Thymus (tissue), 11 donors: ENCODE data around the gene CALU. TPM values are rescaled to one million over a fixed set of nuclear protein-coding genes. Genes with fewer than 3 reads are reported as not detected.

Experiments used
- DNase-seq, 9 donors: peaks; one replicate each; pipeline ENCODE4 v3.0.0-alpha.2; 2013; ENCODE audit warnings: low spot score in 9 of 9, low read depth in 6 of 9, missing footprints in 1 of 9
- H3K27ac ChIP-seq, 2 donors: one replicate each; pipeline ENCODE4 v1.5.1; 2013; ENCODE audit warnings: control low read depth in 1 of 2, low read depth in 1 of 2, low read length in 1 of 2, mild to moderate bottlenecking in 1 of 2, moderate library complexity in 1 of 2
- H3K27me3 ChIP-seq, 2 donors: one replicate each; pipeline ENCODE4 v1.5.1; 2013; ENCODE audit warnings: low read length in 1 of 2; ENCODE audit not compliant: control insufficient read depth in 2 of 2, insufficient read depth in 1 of 2
- H3K36me3 ChIP-seq, 2 donors: one replicate each; pipeline ENCODE4 v1.5.1; 2013; ENCODE audit warnings: low read length in 1 of 2, mild to moderate bottlenecking in 1 of 2, moderate library complexity in 1 of 2; ENCODE audit not compliant: control insufficient read depth in 2 of 2, insufficient read depth in 2 of 2
- H3K4me1 ChIP-seq, 2 donors: one replicate each; pipeline ENCODE4 v1.5.1; 2013; ENCODE audit warnings: low read length in 2 of 2; ENCODE audit not compliant: control insufficient read depth in 2 of 2, insufficient read depth in 2 of 2
- H3K4me3 ChIP-seq, 2 donors: one replicate each; pipeline ENCODE4 v1.5.1; 2013; ENCODE audit warnings: low read length in 2 of 2, control low read depth in 1 of 2, mild to moderate bottlenecking in 1 of 2
- H3K9me3 ChIP-seq, 2 donors: one replicate each; pipeline ENCODE4 v1.5.1; 2013; ENCODE audit warnings: low read length in 1 of 2, mild to moderate bottlenecking in 1 of 2; ENCODE audit not compliant: control insufficient read depth in 2 of 2, insufficient read depth in 1 of 2
- WGBS: extraction: QIAGEN DNeasy Blood & Tissue Kit; methylation state at CpG from one replicate; pipeline ENCODE4 v1.1.7; 2013; 5-methylcytosine and 5-hydroxymethylcytosine counted together
- polyA plus RNA-seq: library from polyadenylated mRNA; stranded (reverse); fragments of 200-250 nt; gene quantifications from one replicate; pipeline ENCODE4 v1.2.3, GENCODE V29; 2013
- total RNA-seq: library from RNA; stranded (reverse); fragments of 120-200 nt; gene quantifications from one replicate; pipeline ENCODE4 v1.2.4, GENCODE V29; 2013
- donor health status: healthy.

Gene CALU
- total and polyA plus RNA-seq, 2 donors: 22.2 to 44.4 TPM

- Histone ChIP-seq H3K4me1 (peaks cover 10 to 23% of the 10 kb centered on the region in 2 donors), H3K9me3 (no peaks in the 10 kb centered on the region), H3K36me3 (peaks cover 0 to 4% of the 10 kb centered on the region in 2 donors), H3K27me3 (peaks cover 0 to 24% of the 10 kb centered on the region in 2 donors), H3K27ac (no peak overlapping the region), H3K4me3 (no peak overlapping the region)
- no peak for DNase-seq
- 97% methylated on average over 8 of the region's 8 CpGs for WGBS
These were observed 55.3 kb downstream of the CALU start for GRCh38 chr7:128794436-128794835.

- Histone ChIP-seq H3K27ac (no peak overlapping the region), H3K4me1 (peaks cover 10 to 23% of the 10 kb centered on the region in 2 donors), H3K4me3 (no peak overlapping the region), H3K27me3 (peaks cover 0 to 20% of the 10 kb centered on the region in 2 donors), H3K9me3 (no peaks in the 10 kb centered on the region), H3K36me3 (peaks cover 0 to 4% of the 10 kb centered on the region in 2 donors)
- no peak for DNase-seq
- 95% methylated on average over 4 of the region's 4 CpGs for WGBS
These were observed 56.0 kb downstream of the CALU start for GRCh38 chr7:128795129-128795528.

GRCh38 chr7:128796327-128796726 lies 57.2 kb downstream of the CALU start:
- no peak for DNase-seq
- WGBS: 96% methylated on average over 5 of the region's 5 CpGs
- no peak overlapping the region for H3K4me3 ChIP-seq
- peaks cover 0 to 4% of the 10 kb centered on the region in 2 donors for H3K36me3 ChIP-seq
- H3K27ac ChIP-seq: no peak overlapping the region
- no peaks in the 10 kb centered on the region for H3K9me3 ChIP-seq
- peaks cover 0 to 11% of the 10 kb centered on the region in 2 donors for H3K27me3 ChIP-seq
- peaks cover 7 to 17% of the 10 kb centered on the region in 2 donors for H3K4me1 ChIP-seq

GRCh38 chr7:128799451-128799850 lies 60.3 kb downstream of the CALU start:
- H3K27ac ChIP-seq: no peak overlapping the region
- DNase-seq: no peak
- H3K27me3 ChIP-seq: no peaks in the 10 kb centered on the region
- no peaks in the 10 kb centered on the region for H3K9me3 ChIP-seq
- H3K36me3 ChIP-seq: peaks cover 1 to 5% of the 10 kb centered on the region in 2 donors
- WGBS: 71% methylated on average over 2 of the region's 2 CpGs
- no peak overlapping the region for H3K4me3 ChIP-seq
- H3K4me1 ChIP-seq: no peaks in the 10 kb centered on the region

GRCh38 chr7:128800567-128800966 lies 61.4 kb downstream of the CALU start:
- WGBS: 99% methylated on average over 3 of the region's 3 CpGs
- Histone ChIP-seq H3K27me3 (no peaks in the 10 kb centered on the region), H3K36me3 (peaks cover 7 to 12% of the 10 kb centered on the region in 2 donors), H3K4me1 (no peaks in the 10 kb centered on the region), H3K27ac (no peak overlapping the region), H3K4me3 (no peak overlapping the region), H3K9me3 (no peaks in the 10 kb centered on the region)
- no peak for DNase-seq

GRCh38 chr7:128801003-128801402 lies 61.8 kb downstream of the CALU start:
- 99% methylated on average over 9 of the region's 9 CpGs for WGBS
- Histone ChIP-seq H3K27ac (no peak overlapping the region), H3K9me3 (no peaks in the 10 kb centered on the region), H3K4me3 (no peak overlapping the region), H3K27me3 (no peaks in the 10 kb centered on the region), H3K4me1 (no peaks in the 10 kb centered on the region), H3K36me3 (peaks cover 7 to 12% of the 10 kb centered on the region in 2 donors)
- DNase-seq: no peak

- no peak overlapping the region for H3K27ac ChIP-seq
- WGBS: 80% methylated on average over 2 of the region's 2 CpGs
- peaks cover 7 to 12% of the 10 kb centered on the region in 2 donors for H3K36me3 ChIP-seq
- no peak for DNase-seq
- no peaks in the 10 kb centered on the region for H3K9me3 ChIP-seq
- H3K4me3 ChIP-seq: no peak overlapping the region
- H3K27me3 ChIP-seq: no peaks in the 10 kb centered on the region
- H3K4me1 ChIP-seq: no peaks in the 10 kb centered on the region
These were observed 62.7 kb downstream of the CALU start for GRCh38 chr7:128801667-128802418.

GRCh38 chr7:128804484-128804883 lies 65.3 kb downstream of the CALU start:
- H3K36me3 ChIP-seq: peaks cover 13 to 15% of the 10 kb centered on the region in 2 donors
- H3K4me3 ChIP-seq: no peak overlapping the region
- no peak for DNase-seq
- H3K4me1 ChIP-seq: no peaks in the 10 kb centered on the region
- H3K27me3 ChIP-seq: no peaks in the 10 kb centered on the region
- no peak overlapping the region for H3K27ac ChIP-seq
- 97% methylated on average over 6 of the region's 6 CpGs for whole genome bisulfite sequencing
- H3K9me3 ChIP-seq: no peaks in the 10 kb centered on the region

- Histone ChIP-seq H3K9me3 (no peaks in the 10 kb centered on the region), H3K4me1 (no peaks in the 10 kb centered on the region), H3K4me3 (no peak overlapping the region), H3K27me3 (no peaks in the 10 kb centered on the region), H3K36me3 (peaks cover 13 to 15% of the 10 kb centered on the region in 2 donors), H3K27ac (no peak overlapping the region)
- WGBS: 95% methylated on average over 5 of the region's 5 CpGs
- DNase-seq: no peak
These were observed 66.1 kb downstream of the CALU start for GRCh38 chr7:128805225-128805624.
